HCT116 (cell line): ENCODE data around the gene GNG13. TPM values are rescaled to one million over a fixed set of nuclear protein-coding genes. Genes with fewer than 3 reads are reported as not detected.

Experiments
- ATAC-seq: fragments of 200-7000 bp; cut with Tn5 transposase; 2 replicates; pipeline ENCODE4 v1.9.1; 2020; ENCODE audit warnings: mild to moderate bottlenecking, moderate library complexity
- Bru-seq: library from RNA; stranded (reverse); fragments of 400-500 nt; gene quantifications from one replicate; lab custom pipeline; 2021; lab: Mats Ljungman, UMichigan
- BruChase-seq, 2 experiments: library from RNA; stranded (reverse); fragments of 400-500 nt; gene quantifications; one replicate each; lab custom pipeline; 2021; lab: Mats Ljungman, UMichigan
- BruUV-seq: library from RNA; stranded (reverse); fragments of 400-500 nt; replicated peaks from 2 replicates; lab custom pipeline; 2021; lab: Mats Ljungman, UMichigan
- CTCF ChIA-PET: fragments of 300-600 bp; sonication (Branson Sonifier 250); formaldehyde crosslinking; loops from one replicate; lab custom pipeline; 2021; ENCODE audit warnings: antibody characterized with exemption; lab: Charles Lee
- POLR2A ChIA-PET: fragments of 300-600, 350-600 bp; sonication (Branson Sonifier 250); formaldehyde crosslinking; loops from one replicate; lab custom pipeline; 2021; ENCODE audit warnings: antibody characterized with exemption; lab: Charles Lee
- RAD21 ChIA-PET, 2 experiments: fragments of 300-600 bp; sonication (Branson Sonifier 250); formaldehyde crosslinking; loops; one replicate each; lab custom pipeline; 2023; ENCODE audit warnings: low total read pairs in 2 of 2; ENCODE audit not compliant: uncharacterized antibody in 2 of 2, unreplicated experiment in 2 of 2, low non-redundant PET in 1 of 2; lab: Charles Lee
- DNase-seq: peaks from one replicate; pipeline ENCODE4 v3.0.0-alpha.2; 2010; ENCODE audit warnings: low read depth, low spot score
- H2AFZ ChIP-seq: fragments of 200-600 bp; shearing (Covaris generic), sonication (generic); 2 replicates; pipeline ENCODE4 v1.6.1; 2017; ENCODE audit warnings: low read depth, mixed run types, mixed read lengths, antibody characterized with exemption, low read length; ENCODE audit not compliant: poor library complexity, severe bottlenecking
- H3K27ac ChIP-seq: 2 replicates; pipeline ENCODE4 v1.5.1; 2012; ENCODE audit warnings: low read depth, low read length
- H3K27me3 ChIP-seq: fragments of 200-600 bp; sonication (generic); 2 replicates; pipeline ENCODE4 v1.6.1; 2016; ENCODE audit warnings: mixed run types, low read length, mixed read lengths; ENCODE audit not compliant: insufficient read depth
- H3K36me3 ChIP-seq, 2 experiments: fragments of 200-500 bp in 1 of 2; fragments of 200-600 bp in 1 of 2; sonication (Bioruptor generic) in 1 of 2; sonication (generic) in 1 of 2; 2 replicates each; pipeline versions ENCODE4 v1.5.1 to v1.6.1; 2014 to 2016; ENCODE audit warnings: low read length in 2 of 2, inconsistent platforms in 1 of 2, mixed read lengths in 1 of 2, mixed run types in 1 of 2; ENCODE audit not compliant: insufficient read depth in 2 of 2, control insufficient read depth in 1 of 2
- H3K4me1 ChIP-seq, 2 experiments: fragments of 200-600 bp in 1 of 2; sonication (generic) in 1 of 2; 2 replicates each; pipeline versions ENCODE4 v1.5.1 to v1.6.1; 2012 to 2017; ENCODE audit warnings: low read length in 2 of 2, inconsistent platforms in 1 of 2, mild to moderate bottlenecking in 1 of 2, mixed read lengths in 1 of 2, mixed run types in 1 of 2, moderate library complexity in 1 of 2; ENCODE audit not compliant: insufficient read depth in 2 of 2, control insufficient read depth in 1 of 2
- H3K4me2 ChIP-seq: fragments of 200-600 bp; sonication (generic); 2 replicates; pipeline ENCODE4 v1.6.1; 2017; ENCODE audit warnings: mixed run types, low read length, mixed read lengths
- H3K4me3 ChIP-seq, 2 experiments: fragments of 200-600 bp in 1 of 2; sonication (generic) in 1 of 2; replicated peaks in 1 of 2; 2 replicates each; pipeline ENCODE4 v1.5.1; 2011 to 2016; ENCODE audit warnings: low read length in 2 of 2, control low read depth in 1 of 2, low read depth in 1 of 2, mild to moderate bottlenecking in 1 of 2, mixed read lengths in 1 of 2, mixed run types in 1 of 2
- H3K79me2 ChIP-seq: fragments of 200-600 bp; sonication (generic); 2 replicates; pipeline ENCODE4 v1.6.1; 2017; ENCODE audit warnings: mild to moderate bottlenecking, mixed run types, low read length, moderate library complexity, mixed read lengths; ENCODE audit not compliant: insufficient read depth
- H3K9ac ChIP-seq: fragments of 200-600 bp; sonication (generic); 2 replicates; pipeline ENCODE4 v1.6.1; 2016; ENCODE audit warnings: low read length, mixed read lengths
- H3K9me2 ChIP-seq: fragments of 200-600 bp; sonication (generic), shearing (Covaris generic); 2 replicates; pipeline ENCODE4 v1.6.1; 2017; ENCODE audit warnings: mixed run types, mild to moderate bottlenecking, moderate library complexity; ENCODE audit not compliant: insufficient read depth
- H3K9me3 ChIP-seq, 2 experiments: fragments of 200-500 bp in 1 of 2; fragments of 200-600 bp in 1 of 2; sonication (Bioruptor generic) in 1 of 2; sonication (generic) in 1 of 2; 2 replicates each; pipeline ENCODE4 v1.6.1; 2014 to 2017; ENCODE audit warnings: low read length in 2 of 2, mixed read lengths in 2 of 2, inconsistent platforms in 1 of 2, low read depth in 1 of 2, mild to moderate bottlenecking in 1 of 2, mixed run types in 1 of 2, moderate library complexity in 1 of 2; ENCODE audit not compliant: control insufficient read depth in 1 of 2, insufficient read depth in 1 of 2
- H4K20me1 ChIP-seq: fragments of 200-600 bp; sonication (generic), shearing (Covaris generic); 2 replicates; pipeline ENCODE4 v1.6.1; 2017; ENCODE audit warnings: mixed run types, mild to moderate bottlenecking, moderate library complexity; ENCODE audit not compliant: insufficient read depth
- CBX3 ChIP-seq: IDR thresholded peaks from 2 replicates; pipeline ENCODE4 v1.6.1; 2012; ENCODE audit warnings: low read depth
- CTCF ChIP-seq, 3 experiments: fragments of 200-600 bp in 1 of 3; sonication (generic) in 1 of 3; IDR thresholded peaks in 2 of 3; conservative IDR thresholded peaks in 1 of 3; 2 replicates each; pipeline ENCODE4 v1.5.1; 2012 to 2017; ENCODE audit warnings: low read depth in 2 of 3, low read length in 2 of 3, antibody characterized with exemption in 1 of 3, borderline replicate concordance in 1 of 3, control low read depth in 1 of 3, mild to moderate bottlenecking in 1 of 3, mixed read lengths in 1 of 3, mixed run types in 1 of 3, moderate library complexity in 1 of 3; ENCODE audit not compliant: insufficient read depth in 1 of 3
- ELF1 ChIP-seq: IDR thresholded peaks from 2 replicates; pipeline ENCODE4 v1.6.1; 2012; ENCODE audit warnings: low read depth, borderline replicate concordance
- EZH2 ChIP-seq: fragments of 200-600 bp; sonication (generic); IDR thresholded peaks from 2 replicates; pipeline ENCODE4 v1.6.1; 2017; ENCODE audit warnings: antibody characterized with exemption, mixed run types
- FOSL1 ChIP-seq: IDR thresholded peaks from 2 replicates; pipeline ENCODE4 v1.6.1; 2012; ENCODE audit warnings: low read depth
- JUND ChIP-seq: IDR thresholded peaks from 2 replicates; pipeline ENCODE4 v1.6.1; 2012
- POLR2A ChIP-seq: IDR thresholded peaks from 2 replicates; pipeline ENCODE4 v1.7.0; 2011; ENCODE audit warnings: borderline replicate concordance; ENCODE audit not compliant: insufficient read depth, insufficient read length; ENCODE audit errors: extremely low read depth
- POLR2AphosphoS5 ChIP-seq: IDR thresholded peaks from 2 replicates; pipeline ENCODE4 v1.6.1; 2011; ENCODE audit warnings: mild to moderate bottlenecking, low read depth, low read length, moderate library complexity
- SP1 ChIP-seq: IDR thresholded peaks from 2 replicates; pipeline ENCODE4 v1.6.1; 2012; ENCODE audit warnings: low read depth
- SRF ChIP-seq: IDR thresholded peaks from 2 replicates; pipeline ENCODE4 v1.6.1; 2012; ENCODE audit warnings: low read depth
- TCF7L2 ChIP-seq: IDR thresholded peaks from 2 replicates; pipeline ENCODE4 v1.7.0; 2011; ENCODE audit warnings: borderline replicate concordance, inconsistent platforms; ENCODE audit not compliant: insufficient read depth, insufficient read length; ENCODE audit errors: extremely low read depth
- YY1 ChIP-seq: IDR thresholded peaks from 2 replicates; pipeline ENCODE4 v1.6.1; 2011; ENCODE audit warnings: low read length, low read depth, moderate library complexity, mild to moderate bottlenecking; ENCODE audit not compliant: insufficient replicate concordance; ENCODE audit errors: extremely low read depth
- ZFX ChIP-seq: fragments of 450-650 bp; IDR thresholded peaks from 2 replicates; pipeline ENCODE4 v1.6.1; 2017
- intact Hi-C: fragments of 100-400 bp; cut with micrococcal nuclease; formaldehyde crosslinking; loops from 2 replicates; pipeline ENCODE4 v1.10.0; 2022
- long read RNA-seq: library from polyadenylated mRNA; unstranded; transcript quantifications from one replicate; pipeline ENCODE4 v2.0.0, GENCODE V29; 2021; ENCODE audit not compliant: unreplicated experiment
- polyA plus RNA-seq: library from polyadenylated mRNA; unstranded; fragments of >200 nt; gene quantifications from 2 replicates; pipeline ENCODE4 v1.2.1, GENCODE V29; 2012; ENCODE audit warnings: missing spikeins
- total RNA-seq: library from RNA; stranded (reverse); gene quantifications from one replicate; pipeline ENCODE4 v1.2.1, GENCODE V29; 2021; ENCODE audit not compliant: unreplicated experiment
- TF ChIP-seq, protein P1 (sequence below): IDR thresholded peaks from 2 replicates; pipeline ENCODE4 v1.6.1; 2011; ENCODE audit warnings: mild to moderate bottlenecking, low read length, moderate library complexity; ENCODE audit not compliant: insufficient replicate concordance; ENCODE audit errors: extremely low read depth
- TF ChIP-seq, protein P2 (sequence below): IDR thresholded peaks from 2 replicates; pipeline ENCODE4 v1.6.1; 2012; ENCODE audit warnings: low read depth
- TF ChIP-seq, protein P3 (sequence below): IDR thresholded peaks from 2 replicates; pipeline ENCODE4 v1.6.1; 2012

The GNG13 gene
- not detected for total RNA-seq
- 0.85 and 1.7 TPM in 2 replicates for polyA plus RNA-seq
- Bru-seq, nascent RNA, result percentile 14 among the genes with signal in this experiment
- BruChase-seq, experiment 1, labeled RNA remaining after a 6-hour chase, result not detected
- BruChase-seq, experiment 2, labeled RNA remaining after a 2-hour chase, result percentile 25 among the genes with signal in this experiment
- long read RNA-seq, result 0 reads

DNA sequence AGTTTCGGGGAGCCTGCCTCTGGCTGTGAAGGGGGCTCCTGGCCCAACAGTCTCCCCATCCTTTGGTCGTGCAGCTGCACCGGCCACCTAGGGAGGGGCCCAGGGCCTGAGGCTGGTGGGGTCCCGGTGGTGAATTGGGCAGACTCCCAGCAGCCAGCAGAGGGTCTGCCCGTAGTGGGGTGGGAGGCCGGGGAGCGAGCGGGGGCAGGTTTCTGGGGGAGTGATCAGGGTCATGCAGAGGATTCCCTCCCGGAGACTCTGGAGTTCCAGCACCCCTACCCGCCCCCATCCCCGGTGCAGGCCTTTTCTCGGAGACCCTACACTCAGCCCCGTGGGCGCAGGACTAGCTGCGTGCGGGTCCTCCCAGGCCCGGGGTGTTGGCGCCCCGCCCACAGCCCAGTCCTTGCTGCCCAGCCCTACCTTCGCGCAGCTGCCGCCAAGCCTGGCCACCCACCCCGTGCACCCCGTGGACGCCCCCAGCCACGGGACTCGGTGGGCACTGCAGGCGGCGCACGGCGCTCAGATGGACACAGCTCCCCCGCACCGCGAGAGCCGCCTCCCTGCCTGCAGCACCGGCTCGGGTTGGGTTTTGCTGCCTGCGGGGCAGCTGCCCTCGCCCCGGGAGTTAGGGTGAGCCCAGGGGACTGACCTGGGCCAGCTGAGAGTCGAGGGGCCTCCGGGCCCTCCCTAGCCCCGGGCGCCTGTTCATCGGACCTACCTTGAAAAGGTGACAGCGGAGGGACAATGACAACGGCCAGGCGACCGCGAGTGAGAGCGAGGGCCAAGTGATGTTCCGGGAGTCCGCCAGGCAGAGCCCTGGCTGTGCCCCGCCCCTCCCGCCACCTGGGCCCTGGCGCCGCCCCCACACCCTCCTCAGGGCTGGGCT, at the start of gene GNG13:
GNG13 (minus strand) TSS at position 787 of the 886 bp plus-strand sequence. CDS start 1,657 bp downstream, outside the sequence.
- no peaks in the 10 kb centered on the region for H3K9me2 ChIP-seq
- BruUV-seq, result no TSS peak
- POLR2A ChIA-PET, result no interaction called here
- peak within 1 kb of the TSS; percentile 77 for H3K4me2 ChIP-seq
- peak within 1 kb of the TSS; percentile 30; the same call in 1 of the 2 replicates for H3K9ac ChIP-seq
- no peak within 1 kb of the TSS; the same call in 1 of the 2 replicates for H3K27ac ChIP-seq
- H3K4me3 ChIP-seq, result peak within 1 kb of the TSS; percentile 21 to 46
- CTCF ChIA-PET, result no interaction called here
- no peaks in the 10 kb centered on the region for H3K27me3 ChIP-seq
- no peaks in the 10 kb centered on the region for H3K79me2 ChIP-seq
- RAD21 ChIA-PET, result no interaction called here
- H2AFZ ChIP-seq, result no peak within 1 kb of the TSS
- TF ChIP-seq POLR2A (no peak), EZH2 (no peak), ZFX (no peak), CBX3 (no peak), SP1 (no peak), SRF (no peak), YY1 (no peak), JUND (no peak), TCF7L2 (no peak), FOSL1 (no peak), CTCF (IDR thresholded peaks at IDR 0.05 in 2 of 3, conservative IDR thresholded peaks at IDR 0.05 in 1 of 3; ENCODE audit: borderline replicate concordance in 1 of 3, insufficient read depth in 1 of 3, low read depth in 2 of 3, low read length in 2 of 3) (no peak), POLR2AphosphoS5 (no peak), ELF1 (no peak)
- TF ChIP-seq, protein P1, sequence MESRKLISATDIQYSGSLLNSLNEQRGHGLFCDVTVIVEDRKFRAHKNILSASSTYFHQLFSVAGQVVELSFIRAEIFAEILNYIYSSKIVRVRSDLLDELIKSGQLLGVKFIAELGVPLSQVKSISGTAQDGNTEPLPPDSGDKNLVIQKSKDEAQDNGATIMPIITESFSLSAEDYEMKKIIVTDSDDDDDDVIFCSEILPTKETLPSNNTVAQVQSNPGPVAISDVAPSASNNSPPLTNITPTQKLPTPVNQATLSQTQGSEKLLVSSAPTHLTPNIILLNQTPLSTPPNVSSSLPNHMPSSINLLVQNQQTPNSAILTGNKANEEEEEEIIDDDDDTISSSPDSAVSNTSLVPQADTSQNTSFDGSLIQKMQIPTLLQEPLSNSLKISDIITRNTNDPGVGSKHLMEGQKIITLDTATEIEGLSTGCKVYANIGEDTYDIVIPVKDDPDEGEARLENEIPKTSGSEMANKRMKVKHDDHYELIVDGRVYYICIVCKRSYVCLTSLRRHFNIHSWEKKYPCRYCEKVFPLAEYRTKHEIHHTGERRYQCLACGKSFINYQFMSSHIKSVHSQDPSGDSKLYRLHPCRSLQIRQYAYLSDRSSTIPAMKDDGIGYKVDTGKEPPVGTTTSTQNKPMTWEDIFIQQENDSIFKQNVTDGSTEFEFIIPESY, result no peak
- TF ChIP-seq, protein P2, sequence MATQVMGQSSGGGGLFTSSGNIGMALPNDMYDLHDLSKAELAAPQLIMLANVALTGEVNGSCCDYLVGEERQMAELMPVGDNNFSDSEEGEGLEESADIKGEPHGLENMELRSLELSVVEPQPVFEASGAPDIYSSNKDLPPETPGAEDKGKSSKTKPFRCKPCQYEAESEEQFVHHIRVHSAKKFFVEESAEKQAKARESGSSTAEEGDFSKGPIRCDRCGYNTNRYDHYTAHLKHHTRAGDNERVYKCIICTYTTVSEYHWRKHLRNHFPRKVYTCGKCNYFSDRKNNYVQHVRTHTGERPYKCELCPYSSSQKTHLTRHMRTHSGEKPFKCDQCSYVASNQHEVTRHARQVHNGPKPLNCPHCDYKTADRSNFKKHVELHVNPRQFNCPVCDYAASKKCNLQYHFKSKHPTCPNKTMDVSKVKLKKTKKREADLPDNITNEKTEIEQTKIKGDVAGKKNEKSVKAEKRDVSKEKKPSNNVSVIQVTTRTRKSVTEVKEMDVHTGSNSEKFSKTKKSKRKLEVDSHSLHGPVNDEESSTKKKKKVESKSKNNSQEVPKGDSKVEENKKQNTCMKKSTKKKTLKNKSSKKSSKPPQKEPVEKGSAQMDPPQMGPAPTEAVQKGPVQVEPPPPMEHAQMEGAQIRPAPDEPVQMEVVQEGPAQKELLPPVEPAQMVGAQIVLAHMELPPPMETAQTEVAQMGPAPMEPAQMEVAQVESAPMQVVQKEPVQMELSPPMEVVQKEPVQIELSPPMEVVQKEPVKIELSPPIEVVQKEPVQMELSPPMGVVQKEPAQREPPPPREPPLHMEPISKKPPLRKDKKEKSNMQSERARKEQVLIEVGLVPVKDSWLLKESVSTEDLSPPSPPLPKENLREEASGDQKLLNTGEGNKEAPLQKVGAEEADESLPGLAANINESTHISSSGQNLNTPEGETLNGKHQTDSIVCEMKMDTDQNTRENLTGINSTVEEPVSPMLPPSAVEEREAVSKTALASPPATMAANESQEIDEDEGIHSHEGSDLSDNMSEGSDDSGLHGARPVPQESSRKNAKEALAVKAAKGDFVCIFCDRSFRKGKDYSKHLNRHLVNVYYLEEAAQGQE, result no peak
- TF ChIP-seq, protein P3, sequence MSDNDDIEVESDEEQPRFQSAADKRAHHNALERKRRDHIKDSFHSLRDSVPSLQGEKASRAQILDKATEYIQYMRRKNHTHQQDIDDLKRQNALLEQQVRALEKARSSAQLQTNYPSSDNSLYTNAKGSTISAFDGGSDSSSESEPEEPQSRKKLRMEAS, result no peak
- H4K20me1 ChIP-seq, result no peaks in the 10 kb centered on the region
- intact Hi-C loops, result no loop called here
- peak; percentile 41 for ATAC-seq
- peaks cover 17 to 39% of the 10 kb centered on the region in 2 experiments for H3K4me1 ChIP-seq
- no peak for DNase-seq
- no peaks in the 10 kb centered on the region for H3K9me3 ChIP-seq
- no peaks in the 10 kb centered on the region for H3K36me3 ChIP-seq
